Measurements from ENCODE around the gene ZNF408.

The ZNF408 gene

DNA sequence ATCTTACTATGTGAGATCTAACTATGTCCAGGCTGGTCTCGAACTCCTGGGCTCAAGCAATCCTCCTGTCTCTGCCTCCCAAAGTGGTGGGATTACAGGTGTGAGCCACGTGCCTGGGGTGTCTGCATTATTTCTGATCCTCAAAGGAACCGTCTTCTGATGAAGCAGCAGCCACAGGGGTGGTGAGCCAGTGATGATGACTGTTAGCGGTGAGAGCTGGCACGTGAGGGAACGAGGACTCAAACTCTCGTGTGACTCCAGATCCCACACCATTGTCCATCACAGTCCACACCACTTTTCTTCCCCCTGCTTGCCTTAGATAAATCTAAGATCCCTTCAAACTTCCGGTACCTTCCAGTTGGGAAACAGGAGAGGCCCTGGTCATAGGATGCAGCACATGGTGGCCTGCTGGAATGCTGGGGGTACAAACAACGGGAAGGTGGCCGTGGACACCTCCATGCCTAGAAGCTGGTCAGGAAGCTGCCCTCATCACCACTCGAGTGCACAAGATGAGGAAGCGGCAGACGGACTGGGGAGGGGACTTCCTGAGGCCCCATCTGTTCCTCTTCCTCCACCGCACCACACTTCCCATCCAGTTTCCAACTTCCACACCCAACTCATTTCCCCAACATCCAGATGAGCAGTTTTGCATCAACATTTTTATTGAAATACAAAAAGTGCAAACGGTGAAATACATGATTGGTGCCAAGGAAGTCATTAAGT, 24.2 kb upstream of the ZNF408 start:
- DNase-seq, result no peak

DNA sequence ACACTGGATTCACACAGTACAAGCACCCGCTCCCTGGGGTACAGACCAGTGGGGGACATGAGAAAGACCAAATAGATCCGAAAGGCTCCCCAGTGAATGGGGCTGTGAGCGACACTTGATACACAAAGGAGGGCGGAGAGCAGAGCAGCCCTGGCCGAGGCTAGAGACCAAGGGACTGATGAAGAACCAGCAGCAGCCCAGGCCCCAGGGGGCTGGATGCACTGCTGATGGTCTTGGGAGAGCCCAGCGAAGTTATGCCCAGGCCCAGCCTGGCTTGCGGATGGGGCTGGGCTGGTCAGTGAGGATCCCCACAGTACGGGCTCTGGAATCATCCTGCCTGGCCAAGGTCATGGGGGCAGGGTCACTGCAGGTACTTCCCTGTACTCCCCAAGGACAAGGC, 23.7 kb upstream of the ZNF408 start:
- DNase-seq, result no peak

DNA sequence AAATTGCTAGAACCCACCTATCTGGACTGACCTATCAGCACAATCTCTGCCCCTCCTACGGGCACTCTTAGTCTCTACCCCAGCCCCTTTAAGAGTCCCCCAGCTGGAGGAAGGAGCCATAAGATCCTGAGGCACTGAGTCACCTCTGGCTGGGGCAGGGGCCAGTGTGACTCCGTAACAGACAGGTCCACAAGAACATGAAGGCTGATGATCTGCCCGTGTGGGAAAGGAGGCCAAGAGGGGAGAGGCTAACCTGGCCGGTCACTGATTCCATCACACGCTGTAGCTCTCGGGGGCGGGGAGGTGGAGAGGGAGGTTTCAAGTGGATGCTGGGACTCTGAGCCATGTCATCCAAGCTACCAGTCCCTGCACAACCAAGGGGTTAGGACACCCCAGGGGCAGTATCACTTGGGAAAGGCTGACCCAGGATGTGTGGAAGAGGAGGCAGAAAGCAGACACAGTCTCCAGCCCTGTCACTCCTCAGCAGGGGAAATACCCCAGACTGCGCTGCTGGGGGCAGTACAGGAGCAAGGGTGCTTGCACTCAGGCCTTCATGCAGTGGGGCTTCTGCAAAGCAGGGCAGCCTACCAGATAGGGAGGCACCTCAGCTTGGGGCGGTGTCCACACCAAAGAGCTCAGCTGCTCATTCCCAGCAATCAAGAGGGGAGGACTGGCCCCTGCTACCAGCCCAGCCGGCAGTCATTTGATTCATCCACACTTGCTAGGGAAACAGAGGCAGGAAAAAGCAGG, 22.7 kb upstream of the ZNF408 start:
- no peak for DNase-seq

DNA sequence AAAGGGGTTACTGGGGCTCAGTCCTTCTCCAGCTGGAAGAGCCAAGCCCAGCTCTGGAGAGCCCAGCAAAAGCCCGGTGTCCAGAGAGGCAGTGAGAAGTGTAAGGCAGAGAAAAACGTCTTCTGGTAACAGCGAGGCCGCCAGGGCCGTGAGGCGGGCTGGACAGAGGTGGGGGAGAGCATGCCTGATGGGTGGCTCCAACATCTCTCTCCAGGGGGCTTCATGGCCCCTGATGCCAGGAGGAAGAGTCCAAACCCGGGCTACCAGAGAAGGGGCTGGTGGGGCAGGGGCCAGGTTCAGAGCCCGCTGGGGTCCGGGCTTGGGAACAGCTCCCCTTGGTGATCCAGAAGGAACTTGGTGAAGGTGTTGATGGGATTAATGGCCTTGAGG, 22.1 kb upstream of the ZNF408 start:
- DNase-seq, result no peak

DNA sequence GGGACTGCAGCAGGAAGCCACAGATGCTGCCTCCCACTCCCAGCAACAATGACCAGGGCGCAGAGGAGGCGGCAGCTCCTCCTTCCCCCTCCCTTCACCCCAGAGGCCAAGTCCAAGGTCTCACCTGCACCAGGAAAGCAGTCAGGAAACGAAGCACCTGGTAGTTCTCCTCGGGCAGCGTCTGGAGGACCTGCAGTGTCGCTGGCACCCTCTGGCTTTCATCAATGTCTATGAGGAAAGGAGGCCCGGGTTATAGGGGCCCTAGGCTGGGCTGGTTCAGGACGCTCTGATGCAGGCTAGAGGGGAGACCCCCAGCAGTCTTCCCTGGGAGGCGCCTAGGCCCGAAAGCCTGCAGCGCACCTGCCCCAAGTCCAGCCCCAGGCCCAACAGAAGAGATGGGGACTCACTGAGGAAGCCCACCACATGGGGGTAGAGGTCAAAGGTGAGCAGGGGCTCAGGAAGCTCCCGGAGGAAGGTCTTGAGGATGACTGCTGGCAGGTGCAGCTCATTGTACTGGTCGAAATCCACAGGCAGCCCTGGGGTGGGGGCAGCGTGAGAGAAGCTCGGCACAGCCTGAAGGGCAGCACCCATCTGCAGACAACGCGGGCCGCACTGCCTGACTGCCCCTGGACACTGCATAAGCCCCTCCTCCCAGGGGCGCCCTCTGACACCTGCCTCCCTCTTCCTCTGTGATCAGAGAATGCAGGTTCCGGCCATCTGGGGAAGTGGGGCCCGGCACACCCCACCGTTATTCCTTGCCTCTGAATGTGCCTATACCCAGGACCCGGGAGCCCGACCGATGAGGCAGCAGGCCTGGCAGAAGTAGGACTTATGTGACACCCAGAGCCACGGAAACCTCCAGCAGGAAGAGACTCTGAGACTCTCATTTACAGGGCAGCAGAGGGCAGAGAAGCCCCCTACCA, 21.3 kb upstream of the ZNF408 start:
- DNase-seq, result no peak

DNA sequence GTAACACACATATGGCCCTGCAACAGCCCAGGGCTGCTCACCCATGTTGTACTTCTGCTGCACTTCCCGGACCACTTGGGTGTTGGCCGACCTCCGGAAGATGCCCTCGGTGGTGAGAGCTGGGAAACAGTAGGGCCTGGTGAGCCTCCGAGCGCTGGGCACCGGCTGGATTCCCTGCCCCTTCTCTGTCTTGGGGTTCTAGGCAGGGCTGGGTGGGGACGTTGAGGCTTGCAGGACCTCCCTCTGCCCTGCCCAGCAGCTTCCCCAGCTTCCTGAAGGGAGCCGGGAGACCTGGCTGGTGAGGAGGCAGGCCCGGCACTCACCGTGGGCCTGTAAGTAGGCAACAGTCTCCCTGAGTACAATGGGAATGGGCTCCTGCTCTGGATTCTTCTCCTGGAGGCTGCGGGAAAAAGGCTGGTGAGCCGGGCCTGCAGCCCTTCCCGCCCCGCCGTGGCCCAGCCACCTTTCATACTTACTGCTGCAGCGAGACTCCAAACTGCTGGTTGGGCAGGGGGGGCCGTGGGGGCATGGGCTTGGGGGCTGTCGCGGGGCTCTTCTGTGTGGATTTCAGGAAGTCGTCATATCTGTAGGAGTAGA, 20.6 kb upstream of the ZNF408 start:
- DNase-seq, result no peak

DNA sequence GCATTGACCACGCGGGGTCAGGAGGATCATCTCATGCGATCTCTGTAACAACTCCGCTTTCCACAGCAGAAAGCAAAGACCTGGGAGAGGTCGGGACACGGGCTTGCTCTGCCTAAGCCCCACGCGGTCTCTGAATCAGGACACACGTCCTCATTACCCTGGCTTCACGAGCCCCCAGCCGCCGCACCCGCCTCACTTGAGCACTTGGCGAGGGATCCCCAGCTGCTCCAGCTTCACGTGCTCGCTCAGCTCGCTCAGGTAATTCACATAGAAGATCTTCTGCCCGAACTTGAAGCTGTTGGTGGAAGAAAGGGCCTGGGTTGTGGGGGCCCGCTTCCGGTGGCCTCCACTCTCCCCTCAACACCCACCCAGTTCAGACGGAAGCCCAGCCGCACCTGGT, 20.0 kb upstream of the ZNF408 start:
- no peak for DNase-seq

DNA sequence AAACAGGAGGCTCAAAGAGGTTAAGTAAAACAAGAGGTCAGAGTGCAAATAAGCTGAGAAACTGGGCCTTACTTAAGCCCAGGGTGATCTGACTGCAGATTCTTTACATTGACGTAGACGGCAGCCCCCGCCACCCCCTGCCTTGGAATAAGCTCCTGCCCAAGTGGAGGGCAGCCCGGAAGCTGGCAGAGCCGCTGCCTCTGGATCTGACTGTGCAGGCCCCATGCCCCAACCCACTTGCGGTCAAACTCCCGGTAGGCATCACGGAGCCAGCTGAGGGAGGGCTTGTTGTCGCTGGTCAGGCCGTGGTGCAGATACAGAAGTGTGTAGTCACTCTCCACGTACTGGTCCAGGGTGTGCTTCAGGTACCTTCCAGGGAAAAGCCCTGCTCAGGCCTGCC, 19.0 kb upstream of the ZNF408 start:
- no peak for DNase-seq

DNA sequence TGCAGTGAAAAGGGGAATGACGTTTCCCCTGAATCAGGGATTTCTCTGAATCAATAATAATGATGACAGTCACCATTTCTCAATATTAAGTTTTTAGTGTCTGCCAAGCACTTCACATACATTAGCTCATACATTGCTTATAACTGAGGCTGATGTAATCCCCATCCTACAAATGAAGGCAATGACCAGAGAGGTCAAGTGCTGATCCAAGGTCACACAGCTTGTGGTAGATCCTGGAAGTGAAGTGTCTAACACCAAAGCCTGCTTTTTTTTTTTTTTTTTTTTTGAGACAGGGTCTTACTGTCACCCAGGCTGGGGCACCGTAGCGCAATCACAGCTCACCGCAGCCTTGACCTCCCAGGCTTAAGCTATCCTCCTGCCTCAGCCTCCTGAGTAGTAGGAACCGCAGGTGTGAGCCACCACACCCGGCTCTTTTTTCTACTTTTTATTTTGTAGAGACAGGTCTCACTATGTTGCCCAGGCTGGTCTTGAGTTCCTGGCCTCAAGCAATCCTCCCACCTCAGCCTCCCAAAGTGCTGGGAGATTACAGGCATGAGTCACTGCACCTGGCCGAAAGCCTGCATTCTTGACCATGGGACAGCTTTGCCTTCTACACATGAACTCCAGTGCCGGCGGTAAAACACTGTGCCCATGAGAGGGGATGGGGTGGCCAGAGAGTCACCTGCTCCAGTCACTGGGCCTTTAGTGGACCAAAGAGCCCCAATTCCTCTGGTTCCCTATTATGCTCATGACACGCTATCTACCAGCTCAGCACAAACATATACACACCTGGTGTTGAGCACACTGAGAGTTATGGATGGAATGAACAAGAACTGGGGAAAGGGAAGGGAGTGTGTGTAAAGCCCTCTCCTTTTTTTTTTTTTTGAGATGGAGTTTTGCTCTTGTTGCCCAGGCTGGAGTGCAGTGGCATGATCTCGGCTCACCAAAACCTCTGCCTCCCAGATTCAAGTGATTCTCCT, 17.8 kb upstream of the ZNF408 start:
- DNase-seq, result no peak

DNA sequence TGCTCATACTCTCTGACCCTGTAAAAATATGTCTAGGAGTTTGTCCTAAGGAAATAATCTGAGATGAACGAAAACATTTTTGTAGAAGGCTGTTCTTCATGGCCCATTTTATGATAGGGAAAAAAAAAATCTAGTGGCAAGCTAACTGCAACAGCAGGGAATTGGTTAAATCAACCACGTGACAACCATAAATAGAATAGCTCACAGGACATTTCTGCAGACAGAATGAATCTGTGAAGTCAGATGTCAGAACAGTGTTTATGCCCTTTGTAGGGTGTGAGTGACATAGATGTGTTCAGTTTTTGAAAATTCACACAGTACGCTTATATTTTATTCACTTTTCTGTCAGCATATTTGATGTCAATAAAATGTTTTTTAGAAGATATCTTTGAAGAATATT, 16.5 kb upstream of the ZNF408 start:
- no peak for DNase-seq

DNA sequence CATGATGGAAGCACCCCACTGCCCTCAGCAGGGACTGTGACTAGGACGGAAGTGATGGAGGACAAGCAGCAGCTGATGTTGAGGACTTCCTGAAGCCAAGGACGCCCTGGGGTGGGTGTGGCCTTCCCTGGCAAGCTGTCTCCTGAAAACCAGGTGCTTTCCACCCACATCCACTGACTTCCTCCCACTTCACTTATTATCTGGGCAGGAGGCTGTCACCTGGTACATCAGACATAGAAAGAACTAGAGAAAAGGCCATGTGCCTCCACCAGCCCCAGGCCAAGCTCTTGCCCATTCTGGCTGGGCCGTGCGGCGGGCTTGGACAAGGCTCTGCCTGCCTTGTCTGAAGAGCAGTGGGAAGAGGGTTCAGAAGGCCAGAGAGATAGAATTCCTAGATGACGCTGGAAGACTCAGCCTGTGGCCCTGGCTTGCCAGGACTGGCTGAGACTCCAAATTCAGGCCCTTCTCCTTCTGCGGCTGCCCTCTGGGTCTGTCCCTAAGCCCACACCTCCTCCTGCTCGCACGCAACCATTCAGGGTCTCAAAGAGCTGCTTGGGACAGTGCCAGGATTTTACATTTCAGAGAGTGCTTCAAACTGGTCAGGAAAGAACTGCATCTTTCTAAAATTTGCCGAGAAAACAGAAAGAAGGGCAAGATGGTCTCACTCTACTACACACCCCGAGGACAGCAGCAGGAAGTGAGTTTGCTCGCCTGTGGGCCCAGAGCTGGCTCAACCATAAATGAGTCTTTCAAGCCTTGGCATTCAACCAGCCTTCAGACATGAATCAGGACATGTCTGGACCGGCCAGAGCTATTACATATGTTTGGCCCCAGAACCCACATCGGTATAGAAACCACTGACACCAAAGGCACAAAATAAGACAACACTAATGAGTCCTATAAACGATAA, 13.7 kb upstream of the ZNF408 start:
- DNase-seq, result peak; percentile 25

DNA sequence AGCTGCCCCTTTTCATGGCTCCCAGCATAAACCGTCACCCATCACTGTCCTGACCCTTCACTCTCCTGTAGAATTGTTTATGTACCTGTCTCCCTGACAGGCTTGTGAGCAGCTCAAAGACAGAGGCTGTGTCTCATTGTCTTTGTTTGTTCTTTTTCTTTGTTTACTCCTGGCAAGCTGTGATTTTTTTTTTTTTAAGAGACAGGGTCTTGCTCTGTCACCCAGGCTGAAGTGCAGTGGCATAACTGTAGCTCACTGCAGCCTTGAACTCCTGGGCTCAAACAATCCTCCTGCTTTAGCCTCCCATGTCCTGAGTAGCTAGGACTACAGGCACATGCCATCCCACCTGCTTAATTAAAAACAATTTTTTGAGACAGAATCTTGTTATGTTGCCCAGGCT, 10.1 kb upstream of the ZNF408 start:
- no peak for DNase-seq

DNA sequence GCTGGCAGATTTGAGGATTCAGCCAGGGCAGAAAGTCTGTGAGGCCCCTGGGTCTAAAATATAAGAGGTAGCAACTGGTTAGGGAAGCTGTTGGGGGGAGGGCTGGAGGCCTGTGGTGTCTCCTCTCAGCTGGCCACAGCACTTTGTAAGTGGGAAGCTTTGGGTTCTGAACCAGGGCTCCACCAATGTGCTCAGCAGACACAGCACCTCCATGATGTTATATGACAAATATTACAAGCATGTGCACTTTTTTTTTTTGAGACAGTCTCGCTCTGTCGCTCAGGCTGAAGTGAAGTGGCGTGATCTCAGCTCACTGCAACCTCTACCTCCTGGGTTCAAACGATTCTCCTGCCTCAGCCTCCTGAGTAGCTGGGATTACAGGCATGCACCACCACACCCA, 8.4 kb upstream of the ZNF408 start:
- DNase-seq, result no peak

DNA sequence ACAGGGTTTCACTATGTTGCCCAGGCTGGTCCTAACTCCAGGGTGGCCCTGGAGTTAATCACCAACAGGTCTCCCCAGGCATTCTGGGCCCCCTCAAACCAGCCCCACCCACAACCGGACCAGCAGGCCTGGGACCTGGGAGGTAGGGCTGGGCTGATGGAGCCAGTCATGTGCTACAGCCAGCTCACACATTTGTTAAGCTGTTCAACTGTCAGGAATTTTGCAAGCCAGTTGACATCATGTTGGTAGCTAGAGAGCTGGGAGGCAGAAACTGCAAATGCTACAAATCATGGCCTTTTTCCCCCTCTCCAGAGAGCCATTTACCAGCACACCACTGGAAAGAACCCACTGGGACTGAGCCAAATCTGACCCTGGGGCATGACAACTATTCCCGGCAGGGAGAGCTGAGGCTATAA, 7.2 kb upstream of the ZNF408 start:
- DNase-seq, result no peak

DNA sequence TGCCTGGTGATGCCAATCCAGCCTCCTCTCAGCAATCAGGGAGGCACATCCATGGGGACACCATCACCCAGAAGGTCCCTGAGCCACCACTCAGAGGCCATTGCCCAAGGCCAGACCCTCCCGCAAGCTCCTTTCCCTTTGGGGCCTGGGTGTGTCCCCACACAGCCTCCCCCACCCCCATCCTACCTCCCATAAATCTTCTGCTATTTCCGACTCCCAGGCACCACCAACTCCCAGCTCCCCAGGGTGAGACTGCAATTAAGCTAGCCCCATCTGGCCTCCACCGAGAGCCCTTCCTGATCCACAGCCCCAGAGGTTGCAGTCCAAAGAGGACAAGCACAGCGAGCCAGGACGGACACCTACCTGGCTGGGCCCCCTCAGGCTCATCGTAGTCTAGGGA, 6.8 kb upstream of the ZNF408 start:
- DNase-seq, result no peak

DNA sequence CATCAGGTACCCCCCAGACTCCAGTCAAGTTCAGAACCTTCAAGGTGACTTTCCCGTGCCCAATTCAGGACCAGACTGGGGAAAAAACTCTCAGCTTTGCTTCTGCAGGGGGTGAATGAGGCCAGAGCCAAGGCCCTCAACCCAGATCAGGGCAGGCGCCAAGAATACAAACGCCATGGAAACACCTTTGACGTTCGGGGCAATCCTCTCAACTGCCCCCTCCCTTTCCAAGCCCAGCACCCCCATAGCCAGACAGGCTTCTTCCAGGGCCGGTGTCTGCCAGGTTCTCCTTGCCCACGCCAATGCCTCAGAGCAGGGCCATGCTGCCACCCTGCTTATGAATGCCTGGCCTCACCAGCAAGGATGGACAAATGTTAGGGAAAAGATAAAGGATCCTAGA, 6.2 kb upstream of the ZNF408 start:
- no peak for DNase-seq

DNA sequence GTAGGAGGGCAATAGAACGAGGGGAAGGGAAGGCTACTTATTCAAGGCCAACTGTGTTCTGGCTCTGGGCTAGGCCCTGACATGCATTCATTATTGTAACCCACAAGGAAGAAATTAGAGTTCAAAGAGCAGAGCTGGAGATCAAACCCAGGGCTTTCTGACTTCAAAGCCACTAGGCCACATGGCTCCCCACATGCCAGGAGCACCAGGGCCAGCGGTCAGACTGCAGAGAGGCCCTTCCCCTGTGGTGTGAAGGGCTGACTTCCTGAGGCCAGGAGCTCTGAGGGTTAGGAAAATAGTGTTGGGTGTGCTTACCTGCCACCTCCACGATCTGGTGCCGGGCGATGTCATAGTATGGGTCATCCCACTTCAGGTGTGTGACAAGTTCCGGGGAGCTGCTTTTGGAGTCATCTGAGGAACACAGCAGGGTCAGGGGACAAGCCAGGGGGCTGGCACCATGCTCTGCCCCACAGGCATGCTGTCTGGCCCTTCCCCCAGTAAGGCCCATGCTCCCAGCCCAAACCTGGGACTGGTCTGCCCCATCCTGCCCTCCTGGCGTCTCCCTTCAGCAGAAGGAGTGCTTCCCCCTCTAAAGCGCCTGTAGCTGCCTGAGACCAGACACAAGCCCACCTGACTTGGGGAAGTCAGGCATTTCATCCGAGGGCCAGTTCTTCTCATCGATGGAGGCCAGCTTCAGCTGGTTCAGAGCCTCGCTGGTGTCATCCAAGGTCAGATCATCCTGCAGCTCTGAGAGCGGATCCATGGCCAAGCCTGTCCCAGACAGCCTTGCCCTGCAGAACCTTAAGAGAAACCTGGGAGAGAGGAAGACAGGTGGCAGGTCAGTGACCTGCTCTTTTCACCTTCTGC, 5.3 kb upstream of the ZNF408 start:
- no peak for DNase-seq

DNA sequence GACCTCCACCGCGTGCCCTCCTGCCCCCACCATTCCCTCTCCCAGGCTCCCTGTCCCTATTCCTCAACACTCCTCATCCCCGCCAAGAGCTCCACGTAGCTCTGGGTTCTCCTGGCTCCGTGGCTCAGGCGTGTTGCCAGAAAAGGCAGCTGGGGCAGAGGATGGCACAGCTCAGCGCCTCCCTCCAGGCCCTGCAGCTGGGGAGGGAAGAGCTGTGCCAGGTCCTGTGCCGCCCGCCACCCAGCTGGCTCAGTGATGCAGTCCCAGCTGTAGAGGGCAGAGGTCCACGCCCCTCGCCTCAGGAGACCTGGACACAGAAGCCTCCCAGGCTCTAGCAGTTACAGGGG, 4.6 kb upstream of the ZNF408 start:
- DNase-seq, result no peak

DNA sequence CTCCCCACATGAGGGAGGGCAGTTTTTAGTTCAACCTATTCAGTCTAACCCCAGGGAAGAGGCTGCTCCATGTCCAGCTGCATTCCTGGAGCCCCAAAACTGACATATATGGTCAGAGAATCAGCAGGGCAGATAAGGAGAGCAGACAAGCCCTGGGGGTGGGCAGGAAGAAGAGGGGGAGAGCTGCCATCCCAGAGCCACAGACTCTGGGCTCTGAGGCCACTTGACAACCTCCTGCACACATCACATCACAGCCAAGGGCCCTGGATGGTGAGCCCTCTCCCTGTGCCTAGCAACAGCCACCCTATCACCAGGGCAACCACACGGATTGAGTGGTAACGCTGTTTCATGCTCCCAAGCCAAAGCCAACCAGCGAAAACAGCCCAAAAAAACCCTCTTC, 3.5 kb upstream of the ZNF408 start:
- no peak for DNase-seq

DNA sequence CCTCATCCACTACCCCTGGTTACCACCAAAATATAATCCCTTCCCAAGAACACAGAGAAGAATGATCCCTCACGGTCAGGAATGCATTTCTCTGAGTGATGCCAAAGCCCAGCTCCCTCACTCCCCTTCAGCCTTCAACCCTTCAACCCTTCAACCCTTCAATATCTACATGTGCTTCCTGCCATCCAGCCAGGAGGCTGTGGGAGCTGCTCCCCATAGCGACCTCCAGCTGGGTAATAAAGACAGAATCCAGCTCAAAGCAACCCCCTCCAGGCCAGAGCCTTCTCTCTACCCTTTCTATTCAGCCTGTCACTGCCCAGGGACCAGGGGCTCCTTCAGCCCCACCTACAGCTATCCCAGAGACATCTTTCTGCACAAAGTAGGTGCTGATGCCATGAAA, 3.1 kb upstream of the ZNF408 start:
- DNase-seq, result no peak
